ENCODE results near the gene TPGS2. TPM values are rescaled to one million over a fixed set of nuclear protein-coding genes. Genes with fewer than 3 reads are reported as not detected.
"Not testable (repeated sequence)": the region's sequence is repeated elsewhere in the genome, so short reads cannot be mapped to it uniquely, and the experiment has no call there.

TPGS2 gene
- polyA plus RNA-seq (2013, experiment 1 of 2): 137 TPM
- 138 TPM for polyA plus RNA-seq (2013, experiment 2 of 2)

GRCh38 chr18:36828630-36829361 lies at the start of gene TPGS2, which contains the start of gene KIAA1328:
TPGS2 (minus strand) TSS chr18:36829002; CDS start chr18:36828767, 235 bp downstream.
KIAA1328 (plus strand) TSS chr18:36829127; CDS start chr18:36829139, 12 bp downstream.
- Histone ChIP-seq H3K14ac (ENCODE audit: low read length in 2 of 2) (peak within 1 kb of the TSS in 1 of 2 experiments; percentile 61), H3K4me2 (ENCODE audit: low read length, poor library complexity, severe bottlenecking) (peak within 1 kb of the TSS; percentile 58), H2BK5ac (ENCODE audit: low read depth, low read length, poor library complexity, severe bottlenecking) (no peak within 1 kb of the TSS), H3K36me3 (ENCODE audit: control insufficient read depth in 1 of 2, insufficient read depth in 2 of 2, low read depth in 1 of 2, low read length in 2 of 2) (no peaks in the 10 kb centered on the region), H2AFZ (ENCODE audit: low read depth, low read length) (peak within 1 kb of the TSS; percentile 100), H2BK12ac (ENCODE audit: low read length in 2 of 2) (peak within 1 kb of the TSS in 1 of 2 experiments; percentile 65), H3K4me1 (ENCODE audit: control insufficient read depth, insufficient read depth, low read depth, low read length) (peaks cover 1% of the 10 kb centered on the region), H2AK5ac (ENCODE audit: low read length, severe bottlenecking) (no peak within 1 kb of the TSS), H4K8ac (ENCODE audit: low read length) (peak within 1 kb of the TSS; percentile 74), H3K9ac (ENCODE audit: low read length) (peak within 1 kb of the TSS; percentile 98), H3K79me1 (replicated peaks; ENCODE audit: low read length, poor library complexity, severe bottlenecking) (peaks cover 8% of the 10 kb centered on the region), H3K27me3 (ENCODE audit: control insufficient read depth in 1 of 2, insufficient read depth in 1 of 2, low read length in 2 of 2) (no peaks in the 10 kb centered on the region), H4K91ac (ENCODE audit: low read length) (peak within 1 kb of the TSS; percentile 48), H3K27ac (ENCODE audit: low read length, poor library complexity, severe bottlenecking) (peak within 1 kb of the TSS; percentile 67), H3K4ac (ENCODE audit: low read depth in 1 of 2, low read length in 2 of 2) (peak within 1 kb of the TSS; percentile 16 to 86), H3K9me3 (ENCODE audit: control insufficient read depth, low read length) (no peaks in the 10 kb centered on the region), H3K4me3 (ENCODE audit: insufficient read depth in 1 of 2, low read depth in 1 of 2, low read length in 2 of 2) (peak within 1 kb of the TSS; percentile 71 to 100), H2BK120ac (ENCODE audit: low read depth, low read length) (peak within 1 kb of the TSS; percentile 4), H3K23ac (ENCODE audit: low read length in 2 of 2) (peak within 1 kb of the TSS in 1 of 2 experiments; percentile 57), H2BK15ac (ENCODE audit: low read depth, poor library complexity, severe bottlenecking) (peak within 1 kb of the TSS; percentile 30), H3K18ac (ENCODE audit: low read depth in 1 of 2, low read length in 2 of 2) (peak within 1 kb of the TSS; percentile 40 to 91)
- under 1% methylated on average over 73 of the region's 83 CpGs for WGBS
- peak; percentile 90 for DNase-seq

- H3K4me1 ChIP-seq (ENCODE audit: control insufficient read depth, insufficient read depth, low read depth, low read length); H3K27me3 ChIP-seq (ENCODE audit: control insufficient read depth in 1 of 2, insufficient read depth in 1 of 2, low read length in 2 of 2); H4K8ac ChIP-seq (ENCODE audit: low read length); H2BK15ac ChIP-seq (ENCODE audit: low read depth, poor library complexity, severe bottlenecking); H3K9me3 ChIP-seq (ENCODE audit: control insufficient read depth, low read length); H2BK5ac ChIP-seq (ENCODE audit: low read depth, low read length, poor library complexity, severe bottlenecking); H3K27ac ChIP-seq (ENCODE audit: low read length, poor library complexity, severe bottlenecking); H3K18ac ChIP-seq (ENCODE audit: low read depth in 1 of 2, low read length in 2 of 2); H3K9ac ChIP-seq (ENCODE audit: low read length); DNase-seq; H2BK120ac ChIP-seq (ENCODE audit: low read depth, low read length); H3K14ac ChIP-seq (ENCODE audit: low read length in 2 of 2); H2AFZ ChIP-seq (ENCODE audit: low read depth, low read length); H3K23ac ChIP-seq (ENCODE audit: low read length in 2 of 2); H3K79me1 ChIP-seq (replicated peaks; ENCODE audit: low read length, poor library complexity, severe bottlenecking); H2AK5ac ChIP-seq (ENCODE audit: low read length, severe bottlenecking); H2BK12ac ChIP-seq (ENCODE audit: low read length in 2 of 2); H3K36me3 ChIP-seq (ENCODE audit: control insufficient read depth in 1 of 2, insufficient read depth in 2 of 2, low read depth in 1 of 2, low read length in 2 of 2); H4K91ac ChIP-seq (ENCODE audit: low read length); H3K4me2 ChIP-seq (ENCODE audit: low read length, poor library complexity, severe bottlenecking); H3K4ac ChIP-seq (ENCODE audit: low read depth in 1 of 2, low read length in 2 of 2); H3K4me3 ChIP-seq (ENCODE audit: insufficient read depth in 1 of 2, low read depth in 1 of 2, low read length in 2 of 2): not testable (repeated sequence)
Measured at GRCh38 chr18:36873826-36874225, 45.0 kb upstream of the TPGS2 start.

DNA sequence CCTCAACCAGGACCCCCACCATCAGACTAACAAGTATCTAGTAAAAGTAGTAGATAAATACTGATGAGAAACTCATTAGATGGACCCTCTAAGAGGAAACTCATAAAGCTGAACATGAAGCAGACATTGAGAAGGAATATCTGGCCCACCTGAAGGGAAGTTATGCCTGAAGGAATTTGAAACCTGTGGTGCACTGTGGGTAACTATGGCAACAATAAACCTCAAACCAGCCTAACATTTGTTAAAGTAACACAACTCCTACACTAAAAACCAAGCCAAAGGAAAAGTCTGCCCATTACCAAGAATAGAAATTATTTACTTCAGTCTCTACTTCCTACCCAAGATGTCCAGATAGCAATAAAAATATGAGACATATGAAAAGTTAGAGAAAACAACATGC lies 43.5 kb upstream of the TPGS2 start:
- no peak for DNase-seq
- H3K27ac ChIP-seq (ENCODE audit: low read length, poor library complexity, severe bottlenecking): no peak overlapping the region
- no peak overlapping the region for H3K4me3 ChIP-seq (ENCODE audit: insufficient read depth in 1 of 2, low read depth in 1 of 2, low read length in 2 of 2)
- H3K79me1 ChIP-seq (replicated peaks; ENCODE audit: low read length, poor library complexity, severe bottlenecking): no peaks in the 10 kb centered on the region
- no peak overlapping the region for H3K23ac ChIP-seq (ENCODE audit: low read length in 2 of 2)
- no peak overlapping the region for H2BK120ac ChIP-seq (ENCODE audit: low read depth, low read length)
- H3K18ac ChIP-seq (ENCODE audit: low read depth in 1 of 2, low read length in 2 of 2): no peak overlapping the region
- no peak overlapping the region for H3K14ac ChIP-seq (ENCODE audit: low read length in 2 of 2)
- H3K9me3 ChIP-seq (ENCODE audit: control insufficient read depth, low read length): no peaks in the 10 kb centered on the region
- no peak overlapping the region for H2AK5ac ChIP-seq (ENCODE audit: low read length, severe bottlenecking)
- H3K4me2 ChIP-seq (ENCODE audit: low read length, poor library complexity, severe bottlenecking): no peak overlapping the region
- no peak overlapping the region for H3K9ac ChIP-seq (ENCODE audit: low read length)
- no peaks in the 10 kb centered on the region for H3K36me3 ChIP-seq (ENCODE audit: control insufficient read depth in 1 of 2, insufficient read depth in 2 of 2, low read depth in 1 of 2, low read length in 2 of 2)
- H2BK15ac ChIP-seq (ENCODE audit: low read depth, poor library complexity, severe bottlenecking): no peak overlapping the region
- H4K91ac ChIP-seq (ENCODE audit: low read length): no peak overlapping the region
- no peaks in the 10 kb centered on the region for H3K27me3 ChIP-seq (ENCODE audit: control insufficient read depth in 1 of 2, insufficient read depth in 1 of 2, low read length in 2 of 2)
- no peak overlapping the region for H2AFZ ChIP-seq (ENCODE audit: low read depth, low read length)
- no peak overlapping the region for H2BK5ac ChIP-seq (ENCODE audit: low read depth, low read length, poor library complexity, severe bottlenecking)
- no peak overlapping the region for H2BK12ac ChIP-seq (ENCODE audit: low read length in 2 of 2)
- no peak overlapping the region for H4K8ac ChIP-seq (ENCODE audit: low read length)
- H3K4ac ChIP-seq (ENCODE audit: low read depth in 1 of 2, low read length in 2 of 2): no peak overlapping the region
- H3K4me1 ChIP-seq (ENCODE audit: control insufficient read depth, insufficient read depth, low read depth, low read length): peaks cover 1% of the 10 kb centered on the region

DNA sequence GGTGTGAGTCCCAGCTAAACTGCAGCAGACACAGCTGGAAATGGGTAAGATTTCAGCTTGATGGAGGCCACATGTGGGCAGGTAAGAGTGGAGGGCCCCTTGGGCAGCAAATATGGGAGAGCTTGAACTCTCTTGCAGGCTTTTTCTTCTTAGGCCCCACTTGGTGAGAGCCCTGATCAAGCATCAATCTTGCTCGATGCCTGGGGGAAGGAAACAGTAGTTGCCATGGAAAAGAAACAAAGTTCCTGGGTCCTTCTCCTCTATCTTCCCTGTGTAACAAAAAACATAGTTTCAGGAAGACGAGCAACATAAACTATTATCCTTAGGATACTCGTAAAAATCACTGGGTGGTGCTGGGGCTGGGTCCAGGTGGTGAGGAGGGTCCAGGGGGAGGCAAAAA lies 43.0 kb upstream of the TPGS2 start:
- Histone ChIP-seq H2BK5ac (ENCODE audit: low read depth, low read length, poor library complexity, severe bottlenecking) (no peak overlapping the region), H3K14ac (ENCODE audit: low read length in 2 of 2) (no peak overlapping the region), H3K27ac (ENCODE audit: low read length, poor library complexity, severe bottlenecking) (no peak overlapping the region), H3K4me1 (ENCODE audit: control insufficient read depth, insufficient read depth, low read depth, low read length) (peaks cover 1% of the 10 kb centered on the region), H3K36me3 (ENCODE audit: control insufficient read depth in 1 of 2, insufficient read depth in 2 of 2, low read depth in 1 of 2, low read length in 2 of 2) (no peaks in the 10 kb centered on the region), H3K9me3 (ENCODE audit: control insufficient read depth, low read length) (no peaks in the 10 kb centered on the region), H3K23ac (ENCODE audit: low read length in 2 of 2) (no peak overlapping the region), H3K9ac (ENCODE audit: low read length) (no peak overlapping the region), H2BK12ac (ENCODE audit: low read length in 2 of 2) (no peak overlapping the region), H2AFZ (ENCODE audit: low read depth, low read length) (no peak overlapping the region), H2BK120ac (ENCODE audit: low read depth, low read length) (no peak overlapping the region), H4K91ac (ENCODE audit: low read length) (no peak overlapping the region), H3K4me3 (ENCODE audit: insufficient read depth in 1 of 2, low read depth in 1 of 2, low read length in 2 of 2) (no peak overlapping the region), H3K79me1 (replicated peaks; ENCODE audit: low read length, poor library complexity, severe bottlenecking) (no peaks in the 10 kb centered on the region), H3K4me2 (ENCODE audit: low read length, poor library complexity, severe bottlenecking) (no peak overlapping the region), H3K18ac (ENCODE audit: low read depth in 1 of 2, low read length in 2 of 2) (no peak overlapping the region), H3K4ac (ENCODE audit: low read depth in 1 of 2, low read length in 2 of 2) (no peak overlapping the region), H2AK5ac (ENCODE audit: low read length, severe bottlenecking) (peak overlapping the region; percentile 62), H4K8ac (ENCODE audit: low read length) (no peak overlapping the region), H3K27me3 (ENCODE audit: control insufficient read depth in 1 of 2, insufficient read depth in 1 of 2, low read length in 2 of 2) (no peaks in the 10 kb centered on the region), H2BK15ac (ENCODE audit: low read depth, poor library complexity, severe bottlenecking) (no peak overlapping the region)
- no peak for DNase-seq
- WGBS: 100% methylated on average over 3 of the region's 3 CpGs
